Stimulated activated CD4-positive, alpha-beta T cell treated with anti-CD3 and anti-CD28 coated beads, Interleukin-2, amount 100 ng/mL, for 4 hours (primary cell): ENCODE results near the gene HES7.
"Not testable (repeated sequence)": the region's sequence is repeated elsewhere in the genome, so short reads cannot be mapped to it uniquely, and the experiment has no call there.

ENCODE experiments used
- DNase-seq: peaks from one replicate; pipeline ENCODE4 v3.0.0-alpha.2; 2020; ENCODE audit warnings: low read depth

HES7 gene

GRCh38 chr17:8123695-8124349 lies at the start of gene HES7:
Gene HES7 (minus strand): TSS chr17:8124106. CDS start chr17:8124084, 22 bp downstream.
- no peak for DNase-seq

GRCh38 chr17:8173056-8173870 lies 49.4 kb upstream of the HES7 start:
- peak; percentile 75 for DNase-seq

GRCh38 chr17:8170186-8170585 lies 46.3 kb upstream of the HES7 start:
- not testable (repeated sequence) for DNase-seq

- no peak for DNase-seq
These were observed 43.6 kb upstream of the HES7 start for GRCh38 chr17:8167526-8167925.

GRCh38 chr17:8166731-8167130 lies 42.8 kb upstream of the HES7 start:
- DNase-seq = no peak

- no peak for DNase-seq
These were observed 40.9 kb upstream of the HES7 start for GRCh38 chr17:8164815-8165131.

- DNase-seq = no peak
These were observed 40.3 kb upstream of the HES7 start for GRCh38 chr17:8163978-8164814.

- no peak for DNase-seq
These were observed 39.4 kb upstream of the HES7 start for GRCh38 chr17:8162997-8163977.

GRCh38 chr17:8162233-8162996 lies 38.5 kb upstream of the HES7 start, which contains the start of gene VAMP2:
Gene VAMP2 (minus strand): TSS chr17:8162948. CDS start chr17:8162879, 69 bp downstream.
- peak; percentile 72 for DNase-seq

- DNase-seq = no peak
These were observed 37.7 kb upstream of the HES7 start for GRCh38 chr17:8161289-8162232.

GRCh38 chr17:8160741-8161221 lies 36.9 kb upstream of the HES7 start:
- DNase-seq = no peak

GRCh38 chr17:8160224-8160577 lies 36.3 kb upstream of the HES7 start:
- no peak for DNase-seq

- no peak for DNase-seq
These were observed 35.7 kb upstream of the HES7 start for GRCh38 chr17:8159459-8160223.

- no peak for DNase-seq
These were observed 35.1 kb upstream of the HES7 start for GRCh38 chr17:8159032-8159400.

GRCh38 chr17:8158267-8159031 lies 34.5 kb upstream of the HES7 start:
- DNase-seq = peak; percentile 75

GRCh38 chr17:8156246-8156992 lies 32.5 kb upstream of the HES7 start:
- DNase-seq = peak; percentile 100

- DNase-seq = no peak
These were observed 32.0 kb upstream of the HES7 start for GRCh38 chr17:8155996-8156245.
